ENCODE data around the gene ADI1.

The ADI1 gene

DNA sequence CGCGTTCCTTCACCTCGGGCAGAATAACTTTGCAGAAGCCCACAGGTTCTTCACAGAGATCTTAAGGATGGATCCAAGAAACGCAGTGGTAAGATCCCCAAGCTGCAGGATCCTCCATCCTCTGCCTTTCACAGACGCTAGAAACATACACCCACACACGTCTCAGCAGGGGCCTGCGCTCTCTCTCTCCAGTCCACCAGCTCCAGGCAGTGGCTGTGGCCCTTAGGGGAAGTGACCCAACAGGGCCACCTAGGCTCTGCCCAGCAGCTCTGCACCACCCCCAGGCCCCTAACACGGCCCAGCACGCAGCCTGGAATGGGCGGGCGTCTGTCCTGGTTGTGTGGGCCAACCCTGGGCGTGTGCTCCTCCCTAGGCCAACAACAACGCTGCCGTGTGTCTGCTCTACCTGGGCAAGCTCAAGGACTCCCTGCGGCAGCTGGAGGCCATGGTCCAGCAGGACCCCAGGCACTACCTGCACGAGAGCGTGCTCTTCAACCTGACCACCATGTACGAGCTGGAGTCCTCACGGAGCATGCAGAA lies 40.4 kb downstream of the ADI1 start:
- Histone ChIP-seq H3K36me3 (ENCODE audit: control insufficient read depth, insufficient read depth, low read length) (peaks cover 29% of the 10 kb centered on the region), H3K9me3 (ENCODE audit: control insufficient read depth, insufficient read depth, low read depth, low read length) (no peaks in the 10 kb centered on the region), H3K4me3 (ENCODE audit: low read depth, low read length) (no peak overlapping the region), H3K27me3 (ENCODE audit: control insufficient read depth, insufficient read depth, low read length) (no peaks in the 10 kb centered on the region), H3K4me1 (ENCODE audit: control insufficient read depth, insufficient read depth, low read length) (no peaks in the 10 kb centered on the region), H3K9ac (ENCODE audit: low read length) (no peak overlapping the region), H3K27ac (ENCODE audit: low read depth, low read length) (no peak overlapping the region)

DNA sequence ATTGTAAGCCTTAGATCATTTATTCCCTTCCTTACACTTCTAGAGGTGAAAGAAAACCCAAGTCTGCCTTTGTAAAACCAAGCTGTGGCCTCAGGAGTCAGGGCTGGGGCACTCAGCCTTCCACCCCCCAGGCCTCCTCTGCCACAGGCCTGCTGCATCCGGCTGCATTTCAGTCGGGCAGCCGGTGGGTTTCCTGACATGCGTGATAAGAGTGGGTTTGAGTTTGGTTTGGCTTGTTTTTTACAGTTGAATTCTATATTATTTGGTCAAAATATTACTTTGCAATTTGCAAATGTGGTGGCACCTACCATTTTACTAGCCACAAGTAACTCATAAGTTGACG lies 42.4 kb downstream of the ADI1 start:
- peaks cover 40% of the 10 kb centered on the region for H3K36me3 ChIP-seq (ENCODE audit: control insufficient read depth, insufficient read depth, low read length)
- H3K9me3 ChIP-seq (ENCODE audit: control insufficient read depth, insufficient read depth, low read depth, low read length): no peaks in the 10 kb centered on the region

GRCh38 chr2:3476321-3476984 lies 42.9 kb downstream of the ADI1 start:
- H3K9ac ChIP-seq (ENCODE audit: low read length): no peak overlapping the region
- H3K9me3 ChIP-seq (ENCODE audit: control insufficient read depth, insufficient read depth, low read depth, low read length): no peaks in the 10 kb centered on the region
- peaks cover 4% of the 10 kb centered on the region; the same call in 1 of the 2 replicates for H3K4me1 ChIP-seq (ENCODE audit: control insufficient read depth, insufficient read depth, low read length)
- no peak overlapping the region for H3K4me3 ChIP-seq (ENCODE audit: low read depth, low read length)
- H3K36me3 ChIP-seq (ENCODE audit: control insufficient read depth, insufficient read depth, low read length): peaks cover 44% of the 10 kb centered on the region
- no peak overlapping the region for H3K27ac ChIP-seq (ENCODE audit: low read depth, low read length)
- no peaks in the 10 kb centered on the region for H3K27me3 ChIP-seq (ENCODE audit: control insufficient read depth, insufficient read depth, low read length)

More for the DNA sequence above, 42.4 kb downstream of the ADI1 start:
- Histone ChIP-seq H3K27me3 (ENCODE audit: control insufficient read depth, insufficient read depth, low read length) (no peaks in the 10 kb centered on the region), H3K27ac (ENCODE audit: low read depth, low read length) (no peak overlapping the region), H3K9ac (ENCODE audit: low read length) (no peak overlapping the region), H3K4me1 (ENCODE audit: control insufficient read depth, insufficient read depth, low read length) (peaks cover 4% of the 10 kb centered on the region; the same call in 1 of the 2 replicates), H3K4me3 (ENCODE audit: low read depth, low read length) (no peak overlapping the region)

DNA sequence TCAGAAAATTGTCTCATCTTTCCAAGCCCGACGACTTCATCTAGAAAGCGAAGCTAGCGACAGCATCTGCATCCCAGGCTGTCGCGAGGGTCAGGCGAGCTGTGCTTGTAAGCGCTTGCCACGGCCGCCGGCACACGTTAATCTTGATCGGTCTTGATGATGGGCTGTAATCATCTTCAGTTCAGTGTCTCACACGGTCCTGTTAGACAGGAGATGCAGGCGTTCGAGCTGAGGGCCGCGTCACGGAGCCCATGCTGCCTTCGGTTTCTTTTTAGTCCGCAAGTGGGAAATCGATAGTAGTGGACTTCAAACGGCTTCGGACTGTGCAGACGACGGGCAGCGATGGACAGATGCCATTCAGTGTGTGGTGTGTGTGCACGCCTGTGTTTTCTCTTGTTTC lies 43.6 kb downstream of the ADI1 start:
- no peak overlapping the region for H3K27ac ChIP-seq (ENCODE audit: low read depth, low read length)
- H3K9me3 ChIP-seq (ENCODE audit: control insufficient read depth, insufficient read depth, low read depth, low read length): no peaks in the 10 kb centered on the region
- H3K27me3 ChIP-seq (ENCODE audit: control insufficient read depth, insufficient read depth, low read length): no peaks in the 10 kb centered on the region
- H3K4me1 ChIP-seq (ENCODE audit: control insufficient read depth, insufficient read depth, low read length): peaks cover 4% of the 10 kb centered on the region; the same call in 1 of the 2 replicates
- no peak overlapping the region for H3K4me3 ChIP-seq (ENCODE audit: low read depth, low read length)
- H3K9ac ChIP-seq (ENCODE audit: low read length): no peak overlapping the region
- peaks cover 50% of the 10 kb centered on the region for H3K36me3 ChIP-seq (ENCODE audit: control insufficient read depth, insufficient read depth, low read length)

DNA sequence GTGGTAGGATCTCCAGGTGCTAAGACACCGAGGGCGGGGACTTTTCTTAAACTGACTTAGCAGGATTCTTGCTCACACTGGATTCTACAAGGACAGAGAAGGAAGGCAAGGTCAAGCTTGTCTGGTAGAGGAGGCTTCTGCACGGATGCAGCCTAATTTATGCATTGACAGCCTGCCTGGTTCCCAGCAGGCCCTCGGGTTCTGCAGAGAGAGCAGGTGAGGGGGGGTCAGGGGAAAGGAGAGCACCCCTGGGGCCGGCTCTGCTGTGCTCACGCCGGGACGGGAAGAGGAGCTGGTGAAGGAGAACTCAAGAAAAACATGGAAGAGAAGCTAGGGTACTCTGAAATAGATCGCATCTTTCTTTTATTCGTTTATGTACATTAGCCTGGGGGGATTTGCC lies 46.4 kb downstream of the ADI1 start:
- H3K27me3 ChIP-seq (ENCODE audit: control insufficient read depth, insufficient read depth, low read length): no peaks in the 10 kb centered on the region
- no peak overlapping the region for H3K27ac ChIP-seq (ENCODE audit: low read depth, low read length)
- no peak overlapping the region for H3K4me3 ChIP-seq (ENCODE audit: low read depth, low read length)
- peaks cover 47% of the 10 kb centered on the region for H3K36me3 ChIP-seq (ENCODE audit: control insufficient read depth, insufficient read depth, low read length)
- no peaks in the 10 kb centered on the region for H3K9me3 ChIP-seq (ENCODE audit: control insufficient read depth, insufficient read depth, low read depth, low read length)
- H3K9ac ChIP-seq (ENCODE audit: low read length): no peak overlapping the region
- H3K4me1 ChIP-seq (ENCODE audit: control insufficient read depth, insufficient read depth, low read length): peaks cover 4% of the 10 kb centered on the region; the same call in 1 of the 2 replicates

GRCh38 chr2:3472296-3472695 lies 47.0 kb downstream of the ADI1 start:
- H3K9ac ChIP-seq (ENCODE audit: low read length): no peak overlapping the region
- no peaks in the 10 kb centered on the region for H3K27me3 ChIP-seq (ENCODE audit: control insufficient read depth, insufficient read depth, low read length)
- H3K4me1 ChIP-seq (ENCODE audit: control insufficient read depth, insufficient read depth, low read length): peaks cover 4% of the 10 kb centered on the region; the same call in 1 of the 2 replicates
- H3K4me3 ChIP-seq (ENCODE audit: low read depth, low read length): no peak overlapping the region
- H3K27ac ChIP-seq (ENCODE audit: low read depth, low read length): no peak overlapping the region
- no peaks in the 10 kb centered on the region for H3K9me3 ChIP-seq (ENCODE audit: control insufficient read depth, insufficient read depth, low read depth, low read length)
- H3K36me3 ChIP-seq (ENCODE audit: control insufficient read depth, insufficient read depth, low read length): peaks cover 51% of the 10 kb centered on the region

DNA sequence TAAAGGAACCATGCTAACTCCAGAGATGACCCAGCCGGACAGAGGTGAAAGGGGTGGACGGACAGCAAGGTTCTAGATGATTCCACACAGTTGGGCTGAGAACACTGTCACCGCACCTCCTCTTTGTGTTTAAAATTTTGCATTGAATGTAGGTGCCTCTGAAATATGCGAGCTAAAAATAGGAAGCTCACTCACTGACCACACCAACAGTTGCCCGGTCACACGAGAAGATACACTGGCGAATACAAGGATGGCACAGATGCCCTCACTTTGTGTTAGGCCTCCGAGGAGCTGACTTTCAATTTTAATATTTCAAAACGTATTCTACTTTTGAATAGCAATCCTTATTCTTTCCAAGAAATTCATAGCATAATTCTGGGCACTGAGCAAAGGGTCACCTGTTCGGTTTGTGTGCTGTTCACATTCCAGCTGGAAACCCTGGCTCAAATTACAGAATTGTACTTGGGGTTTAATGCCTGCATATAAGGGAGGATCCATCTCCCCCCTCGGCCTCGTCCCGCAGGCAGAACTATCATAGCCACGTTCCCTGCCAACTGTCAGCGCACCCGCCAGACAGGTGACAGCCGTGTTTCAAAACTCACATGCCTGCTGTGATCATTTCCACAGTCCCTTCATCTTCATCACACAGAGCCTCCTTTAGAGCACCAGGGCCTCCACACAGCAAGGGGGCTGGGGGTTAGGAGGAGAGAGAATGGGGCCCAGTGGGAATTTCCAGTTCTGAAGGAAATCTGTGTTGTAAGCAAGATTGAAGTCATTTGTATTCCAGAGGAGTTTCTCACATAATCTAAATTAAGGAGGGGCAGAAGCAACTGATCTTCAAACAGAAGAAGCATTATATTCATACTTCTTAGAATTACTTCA lies 48.2 kb downstream of the ADI1 start:
- Histone ChIP-seq H3K4me1 (ENCODE audit: control insufficient read depth, insufficient read depth, low read length) (peaks cover 4% of the 10 kb centered on the region; the same call in 1 of the 2 replicates), H3K36me3 (ENCODE audit: control insufficient read depth, insufficient read depth, low read length) (peaks cover 49% of the 10 kb centered on the region), H3K9me3 (ENCODE audit: control insufficient read depth, insufficient read depth, low read depth, low read length) (no peaks in the 10 kb centered on the region), H3K27ac (ENCODE audit: low read depth, low read length) (no peak overlapping the region), H3K27me3 (ENCODE audit: control insufficient read depth, insufficient read depth, low read length) (no peaks in the 10 kb centered on the region), H3K9ac (ENCODE audit: low read length) (no peak overlapping the region), H3K4me3 (ENCODE audit: low read depth, low read length) (no peak overlapping the region)

GRCh38 chr2:3470166-3470651 lies 49.1 kb downstream of the ADI1 start:
- Histone ChIP-seq H3K27ac (ENCODE audit: low read depth, low read length) (no peak overlapping the region), H3K27me3 (ENCODE audit: control insufficient read depth, insufficient read depth, low read length) (no peaks in the 10 kb centered on the region), H3K4me3 (ENCODE audit: low read depth, low read length) (no peak overlapping the region), H3K36me3 (ENCODE audit: control insufficient read depth, insufficient read depth, low read length) (peaks cover 49% of the 10 kb centered on the region), H3K9me3 (ENCODE audit: control insufficient read depth, insufficient read depth, low read depth, low read length) (no peaks in the 10 kb centered on the region), H3K9ac (ENCODE audit: low read length) (no peak overlapping the region), H3K4me1 (ENCODE audit: control insufficient read depth, insufficient read depth, low read length) (peaks cover 4% of the 10 kb centered on the region; the same call in 1 of the 2 replicates)

- Histone ChIP-seq H3K4me1 (ENCODE audit: control insufficient read depth, insufficient read depth, low read length) (peaks cover 4% of the 10 kb centered on the region; the same call in 1 of the 2 replicates), H3K9me3 (ENCODE audit: control insufficient read depth, insufficient read depth, low read depth, low read length) (no peaks in the 10 kb centered on the region), H3K27ac (ENCODE audit: low read depth, low read length) (no peak overlapping the region), H3K27me3 (ENCODE audit: control insufficient read depth, insufficient read depth, low read length) (no peaks in the 10 kb centered on the region), H3K4me3 (ENCODE audit: low read depth, low read length) (no peak overlapping the region), H3K9ac (ENCODE audit: low read length) (no peak overlapping the region), H3K36me3 (ENCODE audit: control insufficient read depth, insufficient read depth, low read length) (peaks cover 49% of the 10 kb centered on the region)
Observed at GRCh38 chr2:3469486-3469885, 49.8 kb downstream of the ADI1 start.

DNA sequence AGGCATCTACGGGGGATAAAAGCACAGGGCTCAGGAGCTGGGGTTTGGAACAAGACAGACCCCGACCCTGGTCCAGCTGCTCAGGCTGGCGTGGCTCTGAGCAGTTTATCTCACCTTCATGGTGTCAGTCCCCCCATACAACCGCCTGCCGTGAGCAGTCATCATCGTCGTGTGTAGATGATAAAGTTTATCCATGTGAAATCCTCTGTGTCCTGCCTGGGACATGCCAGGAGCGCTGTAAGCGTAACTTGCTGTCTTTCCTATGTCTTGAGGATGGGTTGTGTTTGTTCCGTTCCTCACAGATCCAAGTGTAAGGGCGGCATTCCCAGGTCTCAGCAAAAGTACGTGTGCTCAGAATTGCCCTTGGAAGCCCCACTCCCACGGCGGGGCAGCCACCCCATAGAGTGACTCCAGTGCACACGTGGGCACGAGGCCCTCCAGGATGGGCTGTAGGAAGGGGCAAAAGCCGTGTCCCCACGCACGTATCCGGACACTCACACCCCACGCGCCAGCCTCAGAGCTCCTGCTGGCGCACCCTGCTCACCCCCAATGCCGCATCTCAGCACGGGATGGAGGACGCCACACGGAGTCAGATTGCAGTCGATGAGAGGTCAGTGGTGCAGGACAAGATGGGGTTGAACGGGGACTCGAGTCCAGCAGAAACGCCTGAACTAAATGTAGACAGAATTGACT lies 50.9 kb downstream of the ADI1 start:
- Histone ChIP-seq H3K9ac (ENCODE audit: low read length) (no peak overlapping the region), H3K4me3 (ENCODE audit: low read depth, low read length) (no peak overlapping the region), H3K27me3 (ENCODE audit: control insufficient read depth, insufficient read depth, low read length) (no peaks in the 10 kb centered on the region), H3K4me1 (ENCODE audit: control insufficient read depth, insufficient read depth, low read length) (peaks cover 4% of the 10 kb centered on the region; the same call in 1 of the 2 replicates), H3K9me3 (ENCODE audit: control insufficient read depth, insufficient read depth, low read depth, low read length) (no peaks in the 10 kb centered on the region), H3K36me3 (ENCODE audit: control insufficient read depth, insufficient read depth, low read length) (peaks cover 41% of the 10 kb centered on the region), H3K27ac (ENCODE audit: low read depth, low read length) (no peak overlapping the region)

All from HUES6 (cell line).